NT2/D1 (cell line): ENCODE measurements around the gene UBR1.

ENCODE experiments used
- SUZ12 ChIP-seq: IDR thresholded peaks from 2 replicates; pipeline ENCODE4 v1.6.1; 2011; ENCODE audit not compliant: insufficient read length, insufficient read depth; ENCODE audit errors: extremely low read depth
- YY1 ChIP-seq: IDR thresholded peaks from 2 replicates; pipeline ENCODE4 v1.6.1; 2011; ENCODE audit not compliant: insufficient read length, insufficient read depth
- ZNF274 ChIP-seq: IDR thresholded peaks from 2 replicates; pipeline ENCODE4 v1.6.1; 2011; ENCODE audit warnings: mild to moderate bottlenecking, low read depth, low read length

DNA sequence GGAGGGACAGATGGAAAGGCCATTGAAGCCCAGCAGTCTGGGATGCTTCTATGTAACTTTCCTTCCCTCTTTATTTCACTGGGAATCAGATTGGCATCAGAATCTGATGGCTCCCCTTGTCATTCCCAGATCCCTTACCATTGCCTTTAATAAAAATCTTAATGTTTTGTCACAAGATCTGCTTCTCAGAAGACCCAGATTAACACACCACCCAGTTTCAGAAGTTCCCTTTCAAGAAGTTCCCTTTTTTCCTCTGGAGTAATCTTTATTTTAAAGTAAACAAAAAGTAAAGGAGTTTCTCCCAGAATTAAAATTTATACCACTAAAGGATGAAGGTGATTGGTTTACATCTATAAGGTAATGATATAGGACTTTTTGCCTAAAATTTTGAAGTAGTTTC, 76.4 kb downstream of the UBR1 start:
- TF ChIP-seq YY1 (no peak), ZNF274 (no peak), SUZ12 (no peak)
